Gastroesophageal sphincter (tissue), 4 donors: ENCODE results near the gene MCM3. TPM values are rescaled to one million over a fixed set of nuclear protein-coding genes. Genes with fewer than 3 reads are reported as not detected.

Source experiments
- ATAC-seq: fragments of 150-250 bp; one replicate; pipeline ENCODE4 v1.9.1; 2016; ENCODE audit warnings: mild to moderate bottlenecking, moderate library complexity
- H3K27ac ChIP-seq, 4 donors: fragments of 200-600 bp; sonication (generic) in 3 of 4; 1 replicate in 3 of 4; 2 replicates in 1 of 4; pipeline ENCODE4 v1.5.1; 2016 to 2019
- H3K27me3 ChIP-seq: fragments of 200-600 bp; sonication (generic); one replicate; pipeline ENCODE4 v1.5.1; 2019
- H3K36me3 ChIP-seq, 2 donors: fragments of 200-600 bp; sonication (generic); one replicate each; pipeline ENCODE4 v1.5.1; 2019; ENCODE audit warnings: control low read depth in 1 of 2
- H3K4me1 ChIP-seq, 3 donors: fragments of 200-600 bp; sonication (generic); 1 replicate in 2 of 3; 2 replicates in 1 of 3; pipeline ENCODE4 v1.5.1; 2016 to 2019; ENCODE audit warnings: control low read depth in 2 of 3
- H3K4me3 ChIP-seq, 2 donors: fragments of 200-600 bp; sonication (generic); one replicate each; pipeline ENCODE4 v1.5.1; 2019; ENCODE audit warnings: mild to moderate bottlenecking in 1 of 2, moderate library complexity in 1 of 2
- H3K9me3 ChIP-seq, 3 donors: fragments of 200-600 bp; sonication (generic); one replicate each; pipeline ENCODE4 v1.5.1; 2017 to 2019; ENCODE audit warnings: control low read depth in 2 of 3
- CTCF ChIP-seq, 4 experiments: fragments of 200-600 bp in 2 of 4; fragments of 450-650 bp in 2 of 4; sonication (generic) in 1 of 4; IDR thresholded peaks; one replicate each; pipeline ENCODE4 v1.5.1; 2017 to 2019; ENCODE audit warnings: antibody characterized with exemption in 4 of 4, mild to moderate bottlenecking in 2 of 4, moderate library complexity in 2 of 4
- EP300 ChIP-seq: sonication (generic); formaldehyde crosslinking; IDR thresholded peaks from one replicate; pipeline ENCODE4 v1.6.1; 2017; ENCODE audit warnings: antibody characterized with exemption, mild to moderate bottlenecking
- POLR2A ChIP-seq, 2 donors: fragments of 450-650 bp; IDR thresholded peaks; one replicate each; pipeline ENCODE4 v1.6.1; 2017; ENCODE audit warnings: antibody characterized with exemption in 2 of 2, mild to moderate bottlenecking in 2 of 2, moderate library complexity in 1 of 2
- POLR2AphosphoS5 ChIP-seq: sonication (generic); formaldehyde crosslinking; IDR thresholded peaks from one replicate; pipeline ENCODE4 v1.6.1; 2017; ENCODE audit warnings: antibody characterized with exemption
- WGBS, 2 donors: methylation state at CpG; one replicate each; pipeline ENCODE4 v1.1.5; 2018; ENCODE audit warnings: low coverage in 1 of 2; 5-methylcytosine and 5-hydroxymethylcytosine counted together
- total RNA-seq, 4 donors: library from RNA; depleted of rRNA; stranded (reverse); fragments of >200 nt; gene quantifications; one replicate each; pipeline ENCODE4 v1.1.0, GENCODE V29; 2016

Gene MCM3
- total RNA-seq, 4 donors from 2014 or later: 36.1 to 53.3 (median 45.4) TPM

GRCh38 chr6:52227495-52227894 lies 57.0 kb downstream of the MCM3 start:
- no peaks in the 10 kb centered on the region for H3K4me1 ChIP-seq
- ATAC-seq: no peak
- no peaks in the 10 kb centered on the region for H3K27me3 ChIP-seq
- H3K9me3 ChIP-seq: no peaks in the 10 kb centered on the region
- H3K36me3 ChIP-seq: no peaks in the 10 kb centered on the region
- H3K27ac ChIP-seq: no peak overlapping the region
- no peak overlapping the region for H3K4me3 ChIP-seq
- TF ChIP-seq CTCF (IDR thresholded peaks at IDR 0.05) (no peak), POLR2A (IDR thresholded peaks at IDR 0.05) (no peak), POLR2AphosphoS5 (no peak)
- WGBS, 2 donors: 80% methylated on average over 1 of the region's 1 CpG; no CpG with 5 or more reads in 1 of the 2 donors

- no peak for ATAC-seq
- TF ChIP-seq CTCF (IDR thresholded peaks at IDR 0.05): no peak
- no peak for TF ChIP-seq POLR2A (IDR thresholded peaks at IDR 0.05)
- no peak for TF ChIP-seq EP300
- TF ChIP-seq POLR2AphosphoS5: no peak
These were observed 63.2 kb downstream of the MCM3 start for GRCh38 chr6:52221302-52221701.

GRCh38 chr6:52217761-52218160 lies 66.8 kb downstream of the MCM3 start:
- H3K9me3 ChIP-seq: no peaks in the 10 kb centered on the region
- no peaks in the 10 kb centered on the region for H3K4me1 ChIP-seq
- no peak for ATAC-seq
- H3K27ac ChIP-seq: no peak overlapping the region
- no peak for TF ChIP-seq POLR2AphosphoS5
- TF ChIP-seq CTCF (IDR thresholded peaks at IDR 0.05): no peak
- H3K36me3 ChIP-seq: no peaks in the 10 kb centered on the region
- H3K27me3 ChIP-seq: no peaks in the 10 kb centered on the region
- WGBS, 2 donors: 88 to 89% methylated on average over 2 of the region's 2 CpGs
- no peak overlapping the region for H3K4me3 ChIP-seq

More at GRCh38 chr6:52221302-52221701, 63.2 kb downstream of the MCM3 start:
- 45 to 71% methylated on average over 1 to 3 of the region's 3 CpGs for WGBS, 2 donors
- Histone ChIP-seq H3K9me3 (no peaks in the 10 kb centered on the region), H3K27ac (no peak overlapping the region), H3K36me3 (no peaks in the 10 kb centered on the region), H3K27me3 (no peaks in the 10 kb centered on the region), H3K4me1 (no peaks in the 10 kb centered on the region), H3K4me3 (no peak overlapping the region)

- Histone ChIP-seq H3K27me3 (no peaks in the 10 kb centered on the region), H3K4me3 (no peak overlapping the region), H3K27ac (no peak overlapping the region), H3K4me1 (no peaks in the 10 kb centered on the region), H3K36me3 (no peaks in the 10 kb centered on the region), H3K9me3 (no peaks in the 10 kb centered on the region)
- no peak for ATAC-seq
- 91 to 94% methylated on average over 5 of the region's 5 CpGs for WGBS, 2 donors
- no peak for TF ChIP-seq POLR2A (IDR thresholded peaks at IDR 0.05)
- TF ChIP-seq EP300: no peak
- no peak for TF ChIP-seq POLR2AphosphoS5
- no peak for TF ChIP-seq CTCF (IDR thresholded peaks at IDR 0.05)
These were observed 67.5 kb downstream of the MCM3 start for GRCh38 chr6:52216932-52217575.

GRCh38 chr6:52215787-52216186 lies 68.8 kb downstream of the MCM3 start:
- Histone ChIP-seq H3K27me3 (no peaks in the 10 kb centered on the region), H3K4me3 (no peak overlapping the region), H3K36me3 (no peaks in the 10 kb centered on the region), H3K4me1 (no peaks in the 10 kb centered on the region), H3K9me3 (no peaks in the 10 kb centered on the region), H3K27ac (no peak overlapping the region)
- ATAC-seq: no peak
- TF ChIP-seq CTCF (IDR thresholded peaks at IDR 0.05) (no peak), POLR2AphosphoS5 (no peak), POLR2A (IDR thresholded peaks at IDR 0.05) (no peak), EP300 (no peak)
